NT2/D1 (cell line): ENCODE measurements around the gene CLDN12.
"Not testable (repeated sequence)": the region's sequence is repeated elsewhere in the genome, so short reads cannot be mapped to it uniquely, and the experiment has no call there.

Experiments
- DNase-seq: peaks from one replicate; pipeline ENCODE4 v3.0.0-alpha.2; 2011; ENCODE audit warnings: low read depth, low spot score
- H3K27me3 ChIP-seq: 2 replicates; pipeline ENCODE4 v1.6.0; 2011; ENCODE audit warnings: mild to moderate bottlenecking; ENCODE audit not compliant: insufficient read length, insufficient read depth
- H3K36me3 ChIP-seq: 2 replicates; pipeline ENCODE4 v1.6.1; 2011; ENCODE audit warnings: mild to moderate bottlenecking, low read length, mixed read lengths; ENCODE audit not compliant: insufficient read depth, insufficient read length
- H3K4me1 ChIP-seq: 2 replicates; pipeline ENCODE4 v1.5.1; 2011; ENCODE audit not compliant: insufficient read depth, insufficient read length
- H3K4me3 ChIP-seq: 2 replicates; pipeline ENCODE4 v1.5.1; 2011; ENCODE audit warnings: low read depth; ENCODE audit not compliant: insufficient read length
- H3K9ac ChIP-seq: 2 replicates; pipeline ENCODE4 v1.6.0; 2011; ENCODE audit warnings: low read depth; ENCODE audit not compliant: insufficient read length
- H3K9me3 ChIP-seq: 2 replicates; pipeline ENCODE4 v1.5.1; 2011; ENCODE audit warnings: mild to moderate bottlenecking, low read length; ENCODE audit not compliant: insufficient read depth
- SUZ12 ChIP-seq: IDR thresholded peaks from 2 replicates; pipeline ENCODE4 v1.6.1; 2011; ENCODE audit not compliant: insufficient read length, insufficient read depth; ENCODE audit errors: extremely low read depth
- YY1 ChIP-seq: IDR thresholded peaks from 2 replicates; pipeline ENCODE4 v1.6.1; 2011; ENCODE audit not compliant: insufficient read length, insufficient read depth
- ZNF274 ChIP-seq: IDR thresholded peaks from 2 replicates; pipeline ENCODE4 v1.6.1; 2011; ENCODE audit warnings: mild to moderate bottlenecking, low read depth, low read length

The CLDN12 gene

GRCh38 chr7:90459888-90460287, 56.6 kb downstream of the CLDN12 start:
- Histone ChIP-seq H3K4me3 (no peak overlapping the region), H3K4me1 (no peaks in the 10 kb centered on the region), H3K36me3 (no peaks in the 10 kb centered on the region), H3K27me3 (no peaks in the 10 kb centered on the region), H3K9ac (no peak overlapping the region), H3K9me3 (peaks cover 7% of the 10 kb centered on the region; the same call in 1 of the 2 replicates)
- TF ChIP-seq YY1 (no peak), ZNF274 (no peak), SUZ12 (no peak)
- DNase-seq: no peak

- TF ChIP-seq ZNF274: no peak
- TF ChIP-seq YY1: no peak
- no peak for TF ChIP-seq SUZ12
Measured at GRCh38 chr7:90461219-90461618, 58.0 kb downstream of the CLDN12 start.

GRCh38 chr7:90463151-90463628, 59.9 kb downstream of the CLDN12 start:
- H3K36me3 ChIP-seq, H3K27me3 ChIP-seq, DNase-seq, H3K4me3 ChIP-seq, H3K4me1 ChIP-seq, H3K9me3 ChIP-seq, H3K9ac ChIP-seq: not testable (repeated sequence)

More at GRCh38 chr7:90461219-90461618, 58.0 kb downstream of the CLDN12 start:
- Histone ChIP-seq H3K9ac (no peak overlapping the region), H3K4me3 (no peak overlapping the region), H3K4me1 (no peaks in the 10 kb centered on the region), H3K9me3 (peaks cover 7% of the 10 kb centered on the region; the same call in 1 of the 2 replicates), H3K36me3 (no peaks in the 10 kb centered on the region), H3K27me3 (no peaks in the 10 kb centered on the region)
- no peak for DNase-seq
